SK-N-SH treated with all-trans-retinoic acid at 6 μM for 48 hours (cell line): ENCODE measurements around the gene BRD3.

Experiments used
- ATAC-seq: fragments of 200-7000 bp; cut with Tn5 transposase; 3 replicates; pipeline ENCODE4 v1.9.1; 2020; ENCODE audit warnings: mild to moderate bottlenecking, moderate library complexity
- ARNTL ChIP-seq: fragments of 450-650 bp; formaldehyde crosslinking; IDR thresholded peaks from 2 replicates; pipeline ENCODE4 v1.5.0; 2020; ENCODE audit warnings: low read depth, mild to moderate bottlenecking, moderate library complexity, borderline replicate concordance
- BACH2 ChIP-seq: fragments of 250-450 bp; sonication (Bioruptor Pico); IDR thresholded peaks from 2 replicates; pipeline ENCODE4 v1.9.0; 2021; ENCODE audit warnings: mild to moderate bottlenecking, borderline replicate concordance
- CSDC2 ChIP-seq: fragments of 250-450 bp; sonication (Bioruptor Pico); IDR thresholded peaks from 2 replicates; pipeline ENCODE4 v1.5.0; 2020; ENCODE audit warnings: mild to moderate bottlenecking, moderate library complexity
- ESRRG ChIP-seq: fragments of 250-450 bp; sonication (Bioruptor Pico); IDR thresholded peaks from 2 replicates; pipeline ENCODE4 v1.6.1; 2021; ENCODE audit warnings: mild to moderate bottlenecking
- GLIS3 ChIP-seq: fragments of 250-450 bp; sonication (Bioruptor Pico); IDR thresholded peaks from 2 replicates; pipeline ENCODE4 v1.5.0; 2020; ENCODE audit warnings: mild to moderate bottlenecking, moderate library complexity
- ISL1 ChIP-seq: fragments of 250-450 bp; sonication (Bioruptor Pico); IDR thresholded peaks from 2 replicates; pipeline ENCODE4 v2.1.2; 2022; ENCODE audit warnings: mild to moderate bottlenecking, moderate library complexity
- OSR1 ChIP-seq: fragments of 250-450 bp; sonication (Bioruptor Pico); IDR thresholded peaks from 2 replicates; pipeline ENCODE4 v1.8.0; 2022; ENCODE audit warnings: moderate library complexity, mild to moderate bottlenecking, inconsistent platforms
- PPARA ChIP-seq: fragments of 250-450 bp; sonication (Bioruptor Pico); IDR thresholded peaks from 2 replicates; pipeline ENCODE4 v1.5.0; 2020; ENCODE audit warnings: mild to moderate bottlenecking, borderline replicate concordance
- RARB ChIP-seq: fragments of 250-450 bp; sonication (Bioruptor Pico); IDR thresholded peaks from 2 replicates; pipeline ENCODE4 v1.8.0; 2021; ENCODE audit warnings: mild to moderate bottlenecking, moderate library complexity
- SNAI2 ChIP-seq: fragments of 250-450 bp; sonication (Bioruptor Pico); IDR thresholded peaks from 2 replicates; pipeline ENCODE4 v1.5.0; 2020; ENCODE audit warnings: mild to moderate bottlenecking, moderate library complexity
- TCF4 ChIP-seq: fragments of 250-450 bp; sonication (Bioruptor Pico); IDR thresholded peaks from 2 replicates; pipeline ENCODE4 v1.8.0; 2021; ENCODE audit warnings: mild to moderate bottlenecking, moderate library complexity, borderline replicate concordance
- TOX ChIP-seq: fragments of 250-450 bp; sonication (Bioruptor Pico); IDR thresholded peaks from 2 replicates; pipeline ENCODE4 v1.8.0; 2021; ENCODE audit warnings: mild to moderate bottlenecking, moderate library complexity, borderline replicate concordance
- ZC3H10 ChIP-seq: fragments of 250-450 bp; sonication (Bioruptor Pico); IDR thresholded peaks from 2 replicates; pipeline ENCODE4 v1.5.1; 2021; ENCODE audit warnings: mild to moderate bottlenecking, moderate library complexity
- ZFP3 ChIP-seq: fragments of 250-450 bp; sonication (Bioruptor Pico); IDR thresholded peaks from 2 replicates; pipeline ENCODE4 v1.5.0; 2020; ENCODE audit warnings: mild to moderate bottlenecking, moderate library complexity
- ZFP30 ChIP-seq: fragments of 450-650 bp; formaldehyde crosslinking; IDR thresholded peaks from 2 replicates; pipeline ENCODE4 v1.5.0; 2022; ENCODE audit warnings: mild to moderate bottlenecking, moderate library complexity
- ZNF565 ChIP-seq: fragments of 450-650 bp; formaldehyde crosslinking; conservative IDR thresholded peaks from 2 replicates; pipeline ENCODE4 v1.5.0; 2020; ENCODE audit warnings: low read depth, mild to moderate bottlenecking, moderate library complexity
- ZNF70 ChIP-seq: fragments of 450-650 bp; formaldehyde crosslinking; IDR thresholded peaks from 2 replicates; pipeline ENCODE4 v1.5.0; 2020; ENCODE audit warnings: mild to moderate bottlenecking, moderate library complexity
- ZNF8 ChIP-seq: fragments of 450-650 bp; formaldehyde crosslinking; IDR thresholded peaks from 2 replicates; pipeline ENCODE4 v1.5.0; 2020; ENCODE audit warnings: mild to moderate bottlenecking, moderate library complexity
- TF ChIP-seq, protein P1 (sequence below): fragments of 250-450 bp; sonication (Bioruptor Pico); IDR thresholded peaks from 2 replicates; pipeline ENCODE4 v1.8.0; 2020; ENCODE audit warnings: mild to moderate bottlenecking, moderate library complexity, borderline replicate concordance
- TF ChIP-seq, protein P2 (sequence below): fragments of 250-450 bp; sonication (Bioruptor Pico); IDR thresholded peaks from 2 replicates; pipeline ENCODE4 v1.5.0; 2020; ENCODE audit warnings: mild to moderate bottlenecking, moderate library complexity
- TF ChIP-seq, protein P3 (sequence below): fragments of 250-450 bp; sonication (Bioruptor Pico); IDR thresholded peaks from 2 replicates; pipeline ENCODE4 v1.8.0; 2021; ENCODE audit warnings: low read depth, mild to moderate bottlenecking, moderate library complexity, borderline replicate concordance
- TF ChIP-seq, protein P4 (sequence below): fragments of 250-450 bp; sonication (Bioruptor Pico); IDR thresholded peaks from 2 replicates; pipeline ENCODE4 v1.5.1; 2020; ENCODE audit warnings: low read depth, mild to moderate bottlenecking, moderate library complexity
- TF ChIP-seq, protein P5 (sequence below): fragments of 250-450 bp; sonication (Bioruptor Pico); IDR thresholded peaks from 2 replicates; pipeline ENCODE4 v1.5.1; 2021; ENCODE audit warnings: mild to moderate bottlenecking, moderate library complexity

The BRD3 gene

DNA sequence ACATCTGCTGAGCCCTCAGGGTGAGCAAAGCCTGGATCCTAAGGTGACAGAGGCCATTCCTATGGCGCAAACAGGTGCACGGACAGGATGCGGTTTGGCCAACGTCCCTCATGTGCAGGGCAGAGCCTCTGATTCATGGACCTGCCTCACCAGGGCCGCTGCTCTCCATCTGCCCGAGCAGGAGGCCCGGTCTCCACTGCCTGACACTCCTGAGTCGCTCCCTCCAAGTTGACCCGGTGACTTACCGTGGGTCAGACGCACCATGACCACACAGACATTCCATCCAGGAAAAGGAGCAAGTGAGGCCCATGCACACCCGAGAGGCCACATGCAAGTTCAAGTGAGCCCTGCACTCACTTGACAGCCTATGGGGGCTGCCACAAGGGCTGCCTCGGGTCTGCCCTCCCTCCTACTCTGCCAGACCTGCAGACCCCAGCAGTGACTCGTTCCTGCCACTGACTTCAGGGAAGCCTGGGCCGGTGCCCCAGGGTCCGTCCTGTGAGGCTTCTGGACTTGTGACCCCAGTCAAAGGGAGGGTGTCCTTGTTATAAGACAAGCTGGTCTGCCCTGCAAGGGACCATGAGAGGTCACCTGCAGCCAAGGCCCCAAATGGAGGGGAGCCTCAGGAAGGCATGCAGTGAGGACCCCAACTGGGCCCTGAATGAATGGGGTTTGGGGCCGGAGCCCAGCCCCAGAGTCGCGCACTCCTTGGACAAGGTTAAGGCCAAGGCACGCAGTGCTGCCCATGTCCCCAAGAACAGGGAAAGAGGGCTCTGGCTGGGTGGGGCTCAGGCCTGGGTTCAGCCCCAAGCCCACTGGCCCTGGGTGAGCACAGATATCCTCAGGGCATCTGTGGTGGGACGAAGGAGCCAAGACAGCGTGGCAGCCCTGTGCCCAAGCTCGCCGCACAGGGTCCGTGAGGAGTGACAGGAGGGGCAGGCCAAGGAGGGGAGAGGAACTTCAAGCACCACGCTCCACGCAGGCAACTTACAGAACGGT lies 32.5 kb downstream of the BRD3 start:
- no peak for ATAC-seq
- TF ChIP-seq, protein P1, sequence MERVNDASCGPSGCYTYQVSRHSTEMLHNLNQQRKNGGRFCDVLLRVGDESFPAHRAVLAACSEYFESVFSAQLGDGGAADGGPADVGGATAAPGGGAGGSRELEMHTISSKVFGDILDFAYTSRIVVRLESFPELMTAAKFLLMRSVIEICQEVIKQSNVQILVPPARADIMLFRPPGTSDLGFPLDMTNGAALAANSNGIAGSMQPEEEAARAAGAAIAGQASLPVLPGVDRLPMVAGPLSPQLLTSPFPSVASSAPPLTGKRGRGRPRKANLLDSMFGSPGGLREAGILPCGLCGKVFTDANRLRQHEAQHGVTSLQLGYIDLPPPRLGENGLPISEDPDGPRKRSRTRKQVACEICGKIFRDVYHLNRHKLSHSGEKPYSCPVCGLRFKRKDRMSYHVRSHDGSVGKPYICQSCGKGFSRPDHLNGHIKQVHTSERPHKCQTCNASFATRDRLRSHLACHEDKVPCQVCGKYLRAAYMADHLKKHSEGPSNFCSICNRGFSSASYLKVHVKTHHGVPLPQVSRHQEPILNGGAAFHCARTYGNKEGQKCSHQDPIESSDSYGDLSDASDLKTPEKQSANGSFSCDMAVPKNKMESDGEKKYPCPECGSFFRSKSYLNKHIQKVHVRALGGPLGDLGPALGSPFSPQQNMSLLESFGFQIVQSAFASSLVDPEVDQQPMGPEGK (CRISPR knock-in tag), result no peak
- no peak for TF ChIP-seq SNAI2 (CRISPR knock-in tag)
- TF ChIP-seq GLIS3 (CRISPR knock-in tag), result no peak
- TF ChIP-seq, protein P2, sequence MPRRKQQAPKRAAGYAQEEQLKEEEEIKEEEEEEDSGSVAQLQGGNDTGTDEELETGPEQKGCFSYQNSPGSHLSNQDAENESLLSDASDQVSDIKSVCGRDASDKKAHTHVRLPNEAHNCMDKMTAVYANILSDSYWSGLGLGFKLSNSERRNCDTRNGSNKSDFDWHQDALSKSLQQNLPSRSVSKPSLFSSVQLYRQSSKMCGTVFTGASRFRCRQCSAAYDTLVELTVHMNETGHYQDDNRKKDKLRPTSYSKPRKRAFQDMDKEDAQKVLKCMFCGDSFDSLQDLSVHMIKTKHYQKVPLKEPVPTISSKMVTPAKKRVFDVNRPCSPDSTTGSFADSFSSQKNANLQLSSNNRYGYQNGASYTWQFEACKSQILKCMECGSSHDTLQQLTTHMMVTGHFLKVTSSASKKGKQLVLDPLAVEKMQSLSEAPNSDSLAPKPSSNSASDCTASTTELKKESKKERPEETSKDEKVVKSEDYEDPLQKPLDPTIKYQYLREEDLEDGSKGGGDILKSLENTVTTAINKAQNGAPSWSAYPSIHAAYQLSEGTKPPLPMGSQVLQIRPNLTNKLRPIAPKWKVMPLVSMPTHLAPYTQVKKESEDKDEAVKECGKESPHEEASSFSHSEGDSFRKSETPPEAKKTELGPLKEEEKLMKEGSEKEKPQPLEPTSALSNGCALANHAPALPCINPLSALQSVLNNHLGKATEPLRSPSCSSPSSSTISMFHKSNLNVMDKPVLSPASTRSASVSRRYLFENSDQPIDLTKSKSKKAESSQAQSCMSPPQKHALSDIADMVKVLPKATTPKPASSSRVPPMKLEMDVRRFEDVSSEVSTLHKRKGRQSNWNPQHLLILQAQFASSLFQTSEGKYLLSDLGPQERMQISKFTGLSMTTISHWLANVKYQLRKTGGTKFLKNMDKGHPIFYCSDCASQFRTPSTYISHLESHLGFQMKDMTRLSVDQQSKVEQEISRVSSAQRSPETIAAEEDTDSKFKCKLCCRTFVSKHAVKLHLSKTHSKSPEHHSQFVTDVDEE (CRISPR knock-in tag), result no peak
- no peak for TF ChIP-seq ZFP30
- no peak for TF ChIP-seq RARB
- no peak for TF ChIP-seq OSR1 (CRISPR knock-in tag)
- TF ChIP-seq, protein P3, sequence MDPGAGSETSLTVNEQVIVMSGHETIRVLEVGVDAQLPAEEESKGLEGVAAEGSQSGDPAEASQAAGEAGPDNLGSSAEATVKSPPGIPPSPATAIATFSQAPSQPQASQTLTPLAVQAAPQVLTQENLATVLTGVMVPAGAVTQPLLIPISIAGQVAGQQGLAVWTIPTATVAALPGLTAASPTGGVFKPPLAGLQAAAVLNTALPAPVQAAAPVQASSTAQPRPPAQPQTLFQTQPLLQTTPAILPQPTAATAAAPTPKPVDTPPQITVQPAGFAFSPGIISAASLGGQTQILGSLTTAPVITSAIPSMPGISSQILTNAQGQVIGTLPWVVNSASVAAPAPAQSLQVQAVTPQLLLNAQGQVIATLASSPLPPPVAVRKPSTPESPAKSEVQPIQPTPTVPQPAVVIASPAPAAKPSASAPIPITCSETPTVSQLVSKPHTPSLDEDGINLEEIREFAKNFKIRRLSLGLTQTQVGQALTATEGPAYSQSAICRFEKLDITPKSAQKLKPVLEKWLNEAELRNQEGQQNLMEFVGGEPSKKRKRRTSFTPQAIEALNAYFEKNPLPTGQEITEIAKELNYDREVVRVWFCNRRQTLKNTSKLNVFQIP (CRISPR knock-in tag), result no peak
- TF ChIP-seq ZNF565, result no peak
- no peak for TF ChIP-seq TOX (CRISPR knock-in tag)
- TF ChIP-seq, protein P4, sequence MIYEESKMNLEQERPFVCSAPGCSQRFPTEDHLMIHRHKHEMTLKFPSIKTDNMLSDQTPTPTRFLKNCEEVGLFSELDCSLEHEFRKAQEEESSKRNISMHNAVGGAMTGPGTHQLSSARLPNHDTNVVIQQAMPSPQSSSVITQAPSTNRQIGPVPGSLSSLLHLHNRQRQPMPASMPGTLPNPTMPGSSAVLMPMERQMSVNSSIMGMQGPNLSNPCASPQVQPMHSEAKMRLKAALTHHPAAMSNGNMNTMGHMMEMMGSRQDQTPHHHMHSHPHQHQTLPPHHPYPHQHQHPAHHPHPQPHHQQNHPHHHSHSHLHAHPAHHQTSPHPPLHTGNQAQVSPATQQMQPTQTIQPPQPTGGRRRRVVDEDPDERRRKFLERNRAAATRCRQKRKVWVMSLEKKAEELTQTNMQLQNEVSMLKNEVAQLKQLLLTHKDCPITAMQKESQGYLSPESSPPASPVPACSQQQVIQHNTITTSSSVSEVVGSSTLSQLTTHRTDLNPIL, result no peak
- no peak for TF ChIP-seq ZFP3 (CRISPR knock-in tag)
- TF ChIP-seq ZNF8, result no peak
- TF ChIP-seq PPARA (CRISPR knock-in tag), result no peak
- TF ChIP-seq, all 23 proteins: peak for 0

DNA sequence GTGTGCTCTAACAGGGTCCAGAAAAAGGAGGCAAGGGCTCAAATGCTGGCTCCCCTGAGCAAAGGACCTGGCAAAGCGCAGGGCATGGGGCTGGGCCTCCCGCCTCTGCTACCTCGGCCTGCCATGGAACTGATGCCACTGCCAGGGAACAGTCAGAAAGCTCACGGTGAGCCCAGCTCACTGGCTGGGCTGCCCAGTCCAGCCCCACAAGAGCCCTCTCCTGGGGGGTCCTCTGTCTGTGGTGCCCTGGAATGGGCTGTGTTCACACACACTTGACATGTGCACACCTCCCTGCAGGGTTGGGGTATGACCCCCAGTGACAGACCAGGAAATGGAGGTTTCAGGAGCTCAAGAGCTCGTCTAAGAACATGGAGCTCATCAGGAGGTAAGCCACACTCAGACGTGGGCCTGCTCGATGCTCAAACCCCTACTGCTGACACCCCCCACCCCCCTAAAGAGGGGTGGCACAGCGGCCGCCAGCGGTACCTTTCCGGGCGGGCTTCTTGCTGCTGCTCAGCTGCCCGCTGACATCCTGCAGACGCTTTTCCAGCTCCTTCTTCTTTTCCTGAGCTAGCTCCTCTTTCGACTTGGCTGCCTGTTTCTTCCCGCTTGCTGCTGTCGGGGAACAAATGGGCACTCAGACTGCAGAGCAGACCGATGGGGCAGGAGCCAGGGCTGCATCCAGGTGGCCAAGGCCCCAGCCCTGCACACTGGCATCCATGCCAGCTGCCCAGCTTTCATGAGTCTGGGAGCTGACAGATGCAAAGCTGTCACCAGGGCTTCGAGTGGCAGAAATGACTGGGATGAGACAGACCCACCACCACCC lies 33.4 kb downstream of the BRD3 start:
- TF ChIP-seq, protein P5, sequence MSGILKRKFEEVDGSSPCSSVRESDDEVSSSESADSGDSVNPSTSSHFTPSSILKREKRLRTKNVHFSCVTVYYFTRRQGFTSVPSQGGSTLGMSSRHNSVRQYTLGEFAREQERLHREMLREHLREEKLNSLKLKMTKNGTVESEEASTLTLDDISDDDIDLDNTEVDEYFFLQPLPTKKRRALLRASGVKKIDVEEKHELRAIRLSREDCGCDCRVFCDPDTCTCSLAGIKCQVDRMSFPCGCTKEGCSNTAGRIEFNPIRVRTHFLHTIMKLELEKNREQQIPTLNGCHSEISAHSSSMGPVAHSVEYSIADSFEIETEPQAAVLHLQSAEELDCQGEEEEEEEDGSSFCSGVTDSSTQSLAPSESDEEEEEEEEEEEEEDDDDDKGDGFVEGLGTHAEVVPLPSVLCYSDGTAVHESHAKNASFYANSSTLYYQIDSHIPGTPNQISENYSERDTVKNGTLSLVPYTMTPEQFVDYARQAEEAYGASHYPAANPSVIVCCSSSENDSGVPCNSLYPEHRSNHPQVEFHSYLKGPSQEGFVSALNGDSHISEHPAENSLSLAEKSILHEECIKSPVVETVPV (CRISPR knock-in tag), result no peak
- TF ChIP-seq ISL1 (CRISPR knock-in tag), result no peak
- TF ChIP-seq RARB, result no peak
- no peak for TF ChIP-seq ZC3H10 (CRISPR knock-in tag)
- no peak for TF ChIP-seq SNAI2 (CRISPR knock-in tag)
- TF ChIP-seq TCF4 (CRISPR knock-in tag), result no peak
- no peak for TF ChIP-seq ZNF8
- TF ChIP-seq BACH2 (CRISPR knock-in tag), result no peak
- TF ChIP-seq ZFP3 (CRISPR knock-in tag), result no peak
- no peak for TF ChIP-seq GLIS3 (CRISPR knock-in tag)
- TF ChIP-seq ZFP30, result no peak
- no peak for TF ChIP-seq CSDC2 (CRISPR knock-in tag)
- no peak for TF ChIP-seq ARNTL (CRISPR knock-in tag)
- TF ChIP-seq TOX (CRISPR knock-in tag), result no peak
- TF ChIP-seq ESRRG, result no peak
- TF ChIP-seq ZNF70 (CRISPR knock-in tag), result no peak
- TF ChIP-seq, protein P4, result no peak
- TF ChIP-seq, protein P3 (CRISPR knock-in tag), result no peak
- TF ChIP-seq PPARA (CRISPR knock-in tag), result no peak
- TF ChIP-seq, all 23 proteins: peak for 0
- ATAC-seq, result no peak
